HCT116 (cell line): ENCODE results near the gene NFXL1. TPM values are rescaled to one million over a fixed set of nuclear protein-coding genes. Genes with fewer than 3 reads are reported as not detected.

Experiments
- ATAC-seq: fragments of 200-7000 bp; cut with Tn5 transposase; 2 replicates; pipeline ENCODE4 v1.9.1; 2020; ENCODE audit warnings: mild to moderate bottlenecking, moderate library complexity
- BruUV-seq: library from RNA; stranded (reverse); fragments of 400-500 nt; replicated peaks from 2 replicates; lab custom pipeline; 2021; lab: Mats Ljungman, UMichigan
- CTCF ChIA-PET: fragments of 300-600 bp; sonication (Branson Sonifier 250); formaldehyde crosslinking; loops from one replicate; lab custom pipeline; 2021; ENCODE audit warnings: antibody characterized with exemption; lab: Charles Lee
- POLR2A ChIA-PET: fragments of 300-600, 350-600 bp; sonication (Branson Sonifier 250); formaldehyde crosslinking; loops from one replicate; lab custom pipeline; 2021; ENCODE audit warnings: antibody characterized with exemption; lab: Charles Lee
- RAD21 ChIA-PET, 2 experiments: fragments of 300-600 bp; sonication (Branson Sonifier 250); formaldehyde crosslinking; loops; one replicate each; lab custom pipeline; 2023; ENCODE audit warnings: low total read pairs in 2 of 2; ENCODE audit not compliant: uncharacterized antibody in 2 of 2, unreplicated experiment in 2 of 2, low non-redundant PET in 1 of 2; lab: Charles Lee
- DNase-seq: peaks from one replicate; pipeline ENCODE4 v3.0.0-alpha.2; 2010; ENCODE audit warnings: low read depth, low spot score
- H2AFZ ChIP-seq: fragments of 200-600 bp; shearing (Covaris generic), sonication (generic); 2 replicates; pipeline ENCODE4 v1.6.1; 2017; ENCODE audit warnings: low read depth, mixed run types, mixed read lengths, antibody characterized with exemption, low read length; ENCODE audit not compliant: poor library complexity, severe bottlenecking
- H3K27ac ChIP-seq: 2 replicates; pipeline ENCODE4 v1.5.1; 2012; ENCODE audit warnings: low read depth, low read length
- H3K27me3 ChIP-seq: fragments of 200-600 bp; sonication (generic); 2 replicates; pipeline ENCODE4 v1.6.1; 2016; ENCODE audit warnings: mixed run types, low read length, mixed read lengths; ENCODE audit not compliant: insufficient read depth
- H3K36me3 ChIP-seq, 2 experiments: fragments of 200-500 bp in 1 of 2; fragments of 200-600 bp in 1 of 2; sonication (Bioruptor generic) in 1 of 2; sonication (generic) in 1 of 2; 2 replicates each; pipeline versions ENCODE4 v1.5.1 to v1.6.1; 2014 to 2016; ENCODE audit warnings: low read length in 2 of 2, inconsistent platforms in 1 of 2, mixed read lengths in 1 of 2, mixed run types in 1 of 2; ENCODE audit not compliant: insufficient read depth in 2 of 2, control insufficient read depth in 1 of 2
- H3K4me1 ChIP-seq, 2 experiments: fragments of 200-600 bp in 1 of 2; sonication (generic) in 1 of 2; 2 replicates each; pipeline versions ENCODE4 v1.5.1 to v1.6.1; 2012 to 2017; ENCODE audit warnings: low read length in 2 of 2, inconsistent platforms in 1 of 2, mild to moderate bottlenecking in 1 of 2, mixed read lengths in 1 of 2, mixed run types in 1 of 2, moderate library complexity in 1 of 2; ENCODE audit not compliant: insufficient read depth in 2 of 2, control insufficient read depth in 1 of 2
- H3K4me2 ChIP-seq: fragments of 200-600 bp; sonication (generic); 2 replicates; pipeline ENCODE4 v1.6.1; 2017; ENCODE audit warnings: mixed run types, low read length, mixed read lengths
- H3K4me3 ChIP-seq, 2 experiments: fragments of 200-600 bp in 1 of 2; sonication (generic) in 1 of 2; replicated peaks in 1 of 2; 2 replicates each; pipeline ENCODE4 v1.5.1; 2011 to 2016; ENCODE audit warnings: low read length in 2 of 2, control low read depth in 1 of 2, low read depth in 1 of 2, mild to moderate bottlenecking in 1 of 2, mixed read lengths in 1 of 2, mixed run types in 1 of 2
- H3K79me2 ChIP-seq: fragments of 200-600 bp; sonication (generic); 2 replicates; pipeline ENCODE4 v1.6.1; 2017; ENCODE audit warnings: mild to moderate bottlenecking, mixed run types, low read length, moderate library complexity, mixed read lengths; ENCODE audit not compliant: insufficient read depth
- H3K9ac ChIP-seq: fragments of 200-600 bp; sonication (generic); 2 replicates; pipeline ENCODE4 v1.6.1; 2016; ENCODE audit warnings: low read length, mixed read lengths
- H3K9me2 ChIP-seq: fragments of 200-600 bp; sonication (generic), shearing (Covaris generic); 2 replicates; pipeline ENCODE4 v1.6.1; 2017; ENCODE audit warnings: mixed run types, mild to moderate bottlenecking, moderate library complexity; ENCODE audit not compliant: insufficient read depth
- H3K9me3 ChIP-seq, 2 experiments: fragments of 200-500 bp in 1 of 2; fragments of 200-600 bp in 1 of 2; sonication (Bioruptor generic) in 1 of 2; sonication (generic) in 1 of 2; 2 replicates each; pipeline ENCODE4 v1.6.1; 2014 to 2017; ENCODE audit warnings: low read length in 2 of 2, mixed read lengths in 2 of 2, inconsistent platforms in 1 of 2, low read depth in 1 of 2, mild to moderate bottlenecking in 1 of 2, mixed run types in 1 of 2, moderate library complexity in 1 of 2; ENCODE audit not compliant: control insufficient read depth in 1 of 2, insufficient read depth in 1 of 2
- H4K20me1 ChIP-seq: fragments of 200-600 bp; sonication (generic), shearing (Covaris generic); 2 replicates; pipeline ENCODE4 v1.6.1; 2017; ENCODE audit warnings: mixed run types, mild to moderate bottlenecking, moderate library complexity; ENCODE audit not compliant: insufficient read depth
- CBX3 ChIP-seq: IDR thresholded peaks from 2 replicates; pipeline ENCODE4 v1.6.1; 2012; ENCODE audit warnings: low read depth
- CEBPB ChIP-seq: IDR thresholded peaks from 2 replicates; pipeline ENCODE4 v1.6.1; 2012; ENCODE audit warnings: low read depth
- ELF1 ChIP-seq: IDR thresholded peaks from 2 replicates; pipeline ENCODE4 v1.6.1; 2012; ENCODE audit warnings: low read depth, borderline replicate concordance
- EZH2phosphoT487 ChIP-seq: fragments of 200-600 bp; IDR thresholded peaks from 2 replicates; pipeline ENCODE4 v1.6.1; 2018; ENCODE audit warnings: antibody characterized with exemption, borderline replicate concordance
- JUND ChIP-seq: IDR thresholded peaks from 2 replicates; pipeline ENCODE4 v1.6.1; 2012
- POLR2A ChIP-seq: IDR thresholded peaks from 2 replicates; pipeline ENCODE4 v1.7.0; 2011; ENCODE audit warnings: borderline replicate concordance; ENCODE audit not compliant: insufficient read depth, insufficient read length; ENCODE audit errors: extremely low read depth
- POLR2AphosphoS5 ChIP-seq: IDR thresholded peaks from 2 replicates; pipeline ENCODE4 v1.6.1; 2011; ENCODE audit warnings: mild to moderate bottlenecking, low read depth, low read length, moderate library complexity
- RAD21 ChIP-seq: IDR thresholded peaks from 2 replicates; pipeline ENCODE4 v1.6.1; 2012; ENCODE audit warnings: low read depth, mild to moderate bottlenecking
- SP1 ChIP-seq: IDR thresholded peaks from 2 replicates; pipeline ENCODE4 v1.6.1; 2012; ENCODE audit warnings: low read depth
- SRF ChIP-seq: IDR thresholded peaks from 2 replicates; pipeline ENCODE4 v1.6.1; 2012; ENCODE audit warnings: low read depth
- TCF7L2 ChIP-seq: IDR thresholded peaks from 2 replicates; pipeline ENCODE4 v1.7.0; 2011; ENCODE audit warnings: borderline replicate concordance, inconsistent platforms; ENCODE audit not compliant: insufficient read depth, insufficient read length; ENCODE audit errors: extremely low read depth
- YY1 ChIP-seq: IDR thresholded peaks from 2 replicates; pipeline ENCODE4 v1.6.1; 2011; ENCODE audit warnings: low read length, low read depth, moderate library complexity, mild to moderate bottlenecking; ENCODE audit not compliant: insufficient replicate concordance; ENCODE audit errors: extremely low read depth
- ZFX ChIP-seq: fragments of 450-650 bp; IDR thresholded peaks from 2 replicates; pipeline ENCODE4 v1.6.1; 2017
- ZNF274 ChIP-seq: fragments of 200-500 bp; sonication (Bioruptor generic); IDR thresholded peaks from 2 replicates; pipeline ENCODE4 v1.6.1; 2014; ENCODE audit warnings: mild to moderate bottlenecking, low read depth, low read length, inconsistent platforms
- intact Hi-C: fragments of 100-400 bp; cut with micrococcal nuclease; formaldehyde crosslinking; loops from 2 replicates; pipeline ENCODE4 v1.10.0; 2022
- total RNA-seq: library from RNA; stranded (reverse); gene quantifications from one replicate; pipeline ENCODE4 v1.2.1, GENCODE V29; 2021; ENCODE audit not compliant: unreplicated experiment
- TF ChIP-seq, protein P1 (sequence below), 3 experiments: fragments of 200-600 bp in 1 of 3; sonication (generic) in 1 of 3; IDR thresholded peaks in 2 of 3; conservative IDR thresholded peaks in 1 of 3; 2 replicates each; pipeline ENCODE4 v1.5.1; 2012 to 2017; ENCODE audit warnings: low read depth in 2 of 3, low read length in 2 of 3, antibody characterized with exemption in 1 of 3, borderline replicate concordance in 1 of 3, control low read depth in 1 of 3, mild to moderate bottlenecking in 1 of 3, mixed read lengths in 1 of 3, mixed run types in 1 of 3, moderate library complexity in 1 of 3; ENCODE audit not compliant: insufficient read depth in 1 of 3
- TF ChIP-seq, protein P2 (sequence below): IDR thresholded peaks from 2 replicates; pipeline ENCODE4 v1.6.1; 2012
- TF ChIP-seq, protein P3 (sequence below): IDR thresholded peaks from 2 replicates; pipeline ENCODE4 v1.6.1; 2011; ENCODE audit warnings: mild to moderate bottlenecking, low read length, moderate library complexity; ENCODE audit not compliant: insufficient replicate concordance; ENCODE audit errors: extremely low read depth

NFXL1 gene
- total RNA-seq, 1 experiment from 2014 or later, result 26.8 TPM

DNA sequence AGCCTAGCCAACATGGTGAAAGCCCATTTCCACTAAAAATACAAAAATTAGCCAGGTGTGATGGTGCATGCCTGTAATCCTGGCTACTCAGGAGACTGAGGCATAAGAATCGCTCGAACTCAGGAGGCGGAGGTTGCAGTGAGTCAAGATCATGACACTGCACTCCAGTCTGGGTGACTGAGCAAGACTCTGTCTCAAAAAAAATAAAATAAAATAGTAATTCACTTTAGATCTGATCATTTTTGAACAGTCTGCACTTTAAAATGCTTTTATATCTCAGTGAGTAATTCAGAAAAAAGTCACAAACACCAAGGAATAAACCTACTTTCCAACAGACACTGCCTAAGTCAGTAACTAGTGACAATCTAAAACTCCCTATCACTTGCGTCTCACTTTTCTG is 50.9 kb downstream of the NFXL1 start:
- intact Hi-C loops, result no loop called here
- no peaks in the 10 kb centered on the region for H3K27me3 ChIP-seq
- ChIA-PET RAD21 (no interaction called here), CTCF (no interaction called here), POLR2A (no interaction called here)
- no peak overlapping the region for H3K27ac ChIP-seq
- BruUV-seq, result no TSS peak
- DNase-seq, result no peak
- H3K4me2 ChIP-seq, result no peak overlapping the region
- H3K9ac ChIP-seq, result no peak overlapping the region
- H3K36me3 ChIP-seq, result peaks cover 0 to 11% of the 10 kb centered on the region in 2 experiments; a peak in 2 of 4 replicates
- no peaks in the 10 kb centered on the region for H3K9me3 ChIP-seq
- TF ChIP-seq TCF7L2 (no peak), EZH2phosphoT487 (no peak), JUND (no peak), SRF (no peak), POLR2A (no peak), YY1 (no peak), SP1 (no peak), POLR2AphosphoS5 (no peak), ZFX (no peak), CBX3 (no peak), CEBPB (no peak), ZNF274 (no peak), RAD21 (no peak), ELF1 (no peak)
- TF ChIP-seq, protein P1, sequence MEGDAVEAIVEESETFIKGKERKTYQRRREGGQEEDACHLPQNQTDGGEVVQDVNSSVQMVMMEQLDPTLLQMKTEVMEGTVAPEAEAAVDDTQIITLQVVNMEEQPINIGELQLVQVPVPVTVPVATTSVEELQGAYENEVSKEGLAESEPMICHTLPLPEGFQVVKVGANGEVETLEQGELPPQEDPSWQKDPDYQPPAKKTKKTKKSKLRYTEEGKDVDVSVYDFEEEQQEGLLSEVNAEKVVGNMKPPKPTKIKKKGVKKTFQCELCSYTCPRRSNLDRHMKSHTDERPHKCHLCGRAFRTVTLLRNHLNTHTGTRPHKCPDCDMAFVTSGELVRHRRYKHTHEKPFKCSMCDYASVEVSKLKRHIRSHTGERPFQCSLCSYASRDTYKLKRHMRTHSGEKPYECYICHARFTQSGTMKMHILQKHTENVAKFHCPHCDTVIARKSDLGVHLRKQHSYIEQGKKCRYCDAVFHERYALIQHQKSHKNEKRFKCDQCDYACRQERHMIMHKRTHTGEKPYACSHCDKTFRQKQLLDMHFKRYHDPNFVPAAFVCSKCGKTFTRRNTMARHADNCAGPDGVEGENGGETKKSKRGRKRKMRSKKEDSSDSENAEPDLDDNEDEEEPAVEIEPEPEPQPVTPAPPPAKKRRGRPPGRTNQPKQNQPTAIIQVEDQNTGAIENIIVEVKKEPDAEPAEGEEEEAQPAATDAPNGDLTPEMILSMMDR (IDR thresholded peaks at IDR 0.05 in 2 of 3, conservative IDR thresholded peaks at IDR 0.05 in 1 of 3; ENCODE audit: borderline replicate concordance in 1 of 3, insufficient read depth in 1 of 3, low read depth in 2 of 3, low read length in 2 of 3), result no peak
- TF ChIP-seq, protein P2, sequence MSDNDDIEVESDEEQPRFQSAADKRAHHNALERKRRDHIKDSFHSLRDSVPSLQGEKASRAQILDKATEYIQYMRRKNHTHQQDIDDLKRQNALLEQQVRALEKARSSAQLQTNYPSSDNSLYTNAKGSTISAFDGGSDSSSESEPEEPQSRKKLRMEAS, result no peak
- TF ChIP-seq, protein P3, sequence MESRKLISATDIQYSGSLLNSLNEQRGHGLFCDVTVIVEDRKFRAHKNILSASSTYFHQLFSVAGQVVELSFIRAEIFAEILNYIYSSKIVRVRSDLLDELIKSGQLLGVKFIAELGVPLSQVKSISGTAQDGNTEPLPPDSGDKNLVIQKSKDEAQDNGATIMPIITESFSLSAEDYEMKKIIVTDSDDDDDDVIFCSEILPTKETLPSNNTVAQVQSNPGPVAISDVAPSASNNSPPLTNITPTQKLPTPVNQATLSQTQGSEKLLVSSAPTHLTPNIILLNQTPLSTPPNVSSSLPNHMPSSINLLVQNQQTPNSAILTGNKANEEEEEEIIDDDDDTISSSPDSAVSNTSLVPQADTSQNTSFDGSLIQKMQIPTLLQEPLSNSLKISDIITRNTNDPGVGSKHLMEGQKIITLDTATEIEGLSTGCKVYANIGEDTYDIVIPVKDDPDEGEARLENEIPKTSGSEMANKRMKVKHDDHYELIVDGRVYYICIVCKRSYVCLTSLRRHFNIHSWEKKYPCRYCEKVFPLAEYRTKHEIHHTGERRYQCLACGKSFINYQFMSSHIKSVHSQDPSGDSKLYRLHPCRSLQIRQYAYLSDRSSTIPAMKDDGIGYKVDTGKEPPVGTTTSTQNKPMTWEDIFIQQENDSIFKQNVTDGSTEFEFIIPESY, result no peak
- peaks cover 22% of the 10 kb centered on the region for H3K79me2 ChIP-seq
- no peak for ATAC-seq
- no peaks in the 10 kb centered on the region for H3K4me1 ChIP-seq
- H3K9me2 ChIP-seq, result 0 out of 2 replicates have a peak, but pooled peaks cover 4% of the 10 kb centered on the region
- H4K20me1 ChIP-seq, result no peaks in the 10 kb centered on the region
- no peak overlapping the region for H2AFZ ChIP-seq
- no peak overlapping the region for H3K4me3 ChIP-seq
